Endothelial cell of umbilical vein (primary cell): ENCODE results near the gene PLEKHG2. TPM values are rescaled to one million over a fixed set of nuclear protein-coding genes. Genes with fewer than 3 reads are reported as not detected.

Experiments used
- BruUV-seq: library from RNA; stranded (reverse); fragments of 400-500 nt; replicated peaks from 2 replicates; lab custom pipeline; 2021; lab: Mats Ljungman, UMichigan
- CTCF ChIA-PET: fragments of 300-600, 350-600 bp; sonication (Branson Sonifier 250); formaldehyde crosslinking; loops from one replicate; lab custom pipeline; 2021; ENCODE audit warnings: antibody characterized with exemption, inconsistent platforms; lab: Charles Lee
- POLR2A ChIA-PET: fragments of 300-600, 350-600 bp; sonication (Branson Sonifier 250); formaldehyde crosslinking; loops from one replicate; lab custom pipeline; 2021; ENCODE audit warnings: antibody characterized with exemption, inconsistent platforms; lab: Charles Lee
- DNase-seq: peaks from one replicate; pipeline ENCODE4 v3.0.0-alpha.2; 2011; ENCODE audit warnings: low read depth, low spot score
- FAIRE-seq: peaks from 2 replicates; lab custom pipeline; 2011; peaks lifted over from hg19 to GRCh38; lab: Jason Lieb, UNC
- H2AFZ ChIP-seq: 2 replicates; pipeline ENCODE4 v1.6.0; 2012; ENCODE audit warnings: low read depth, low read length, control low read depth, inconsistent platforms
- H3K27ac ChIP-seq: 2 replicates; pipeline ENCODE4 v1.5.1; 2011; ENCODE audit warnings: low read depth, mild to moderate bottlenecking, control low read depth, low read length, moderate library complexity; ENCODE audit not compliant: insufficient read depth
- H3K27me3 ChIP-seq, 2 experiments: 2 replicates each; pipeline versions ENCODE4 v1.6.0 to v1.6.1; 2011; ENCODE audit warnings: low read length in 2 of 2, mixed read lengths in 1 of 2; ENCODE audit not compliant: control insufficient read depth in 2 of 2, insufficient read depth in 2 of 2
- H3K36me3 ChIP-seq, 2 experiments: 2 replicates in 1 of 2; 3 replicates in 1 of 2; pipeline ENCODE4 v1.5.1; 2011; ENCODE audit warnings: low read length in 2 of 2, mild to moderate bottlenecking in 1 of 2, moderate library complexity in 1 of 2; ENCODE audit not compliant: control insufficient read depth in 2 of 2, insufficient read depth in 2 of 2; ENCODE audit errors: extremely low read depth in 1 of 2
- H3K4me1 ChIP-seq: 3 replicates; pipeline ENCODE4 v1.5.1; 2011; ENCODE audit warnings: mild to moderate bottlenecking, low read length; ENCODE audit not compliant: control insufficient read depth, insufficient read depth; ENCODE audit errors: extremely low read depth
- H3K4me2 ChIP-seq: 2 replicates; pipeline ENCODE4 v1.6.1; 2011; ENCODE audit warnings: low read length, control low read depth, mixed read lengths; ENCODE audit not compliant: insufficient read depth
- H3K4me3 ChIP-seq, 3 experiments: fragments of 200-600 bp in 1 of 3; sonication (generic), shearing (Covaris generic) in 1 of 3; replicated peaks in 1 of 3; 2 replicates each; pipeline ENCODE4 v1.5.1; 2011 to 2016; ENCODE audit warnings: control low read depth in 3 of 3, low read length in 3 of 3, mild to moderate bottlenecking in 2 of 3, inconsistent platforms in 1 of 3, low read depth in 1 of 3, moderate library complexity in 1 of 3; ENCODE audit not compliant: insufficient read depth in 1 of 3
- H3K79me2 ChIP-seq: 2 replicates; pipeline ENCODE4 v1.6.0; 2012; ENCODE audit warnings: low read length, inconsistent platforms; ENCODE audit not compliant: control insufficient read depth, insufficient read depth
- H3K9ac ChIP-seq: replicated peaks from 2 replicates; pipeline ENCODE3; 2011; ENCODE audit warnings: low read length, control low read depth; ENCODE audit not compliant: insufficient read depth; ENCODE audit errors: extremely low read depth
- H3K9me1 ChIP-seq: replicated peaks from 3 replicates; pipeline ENCODE4 v1.6.0; 2011; ENCODE audit warnings: mild to moderate bottlenecking, low read length; ENCODE audit not compliant: control insufficient read depth, insufficient read depth; ENCODE audit errors: extremely low read depth
- H3K9me3 ChIP-seq: replicated peaks from 2 replicates; pipeline ENCODE4 v1.5.1; 2012; ENCODE audit warnings: low read length, inconsistent platforms; ENCODE audit not compliant: control insufficient read depth, insufficient read depth
- H4K20me1 ChIP-seq: replicated peaks from 2 replicates; pipeline ENCODE3; 2011; ENCODE audit warnings: mild to moderate bottlenecking, low read length; ENCODE audit not compliant: control insufficient read depth, insufficient read depth; ENCODE audit errors: extremely low read depth
- CTCF ChIP-seq, 2 donors: IDR thresholded peaks; 1 replicate in 1 of 2; 2 replicates in 1 of 2; pipeline ENCODE4 v1.5.1; 2011; ENCODE audit warnings: low read length in 2 of 2, mild to moderate bottlenecking in 2 of 2, moderate library complexity in 2 of 2, control low read depth in 1 of 2, inconsistent platforms in 1 of 2, low read depth in 1 of 2; ENCODE audit not compliant: insufficient read depth in 1 of 2; ENCODE audit errors: extremely low read depth in 1 of 2
- EZH2 ChIP-seq: IDR thresholded peaks from 2 replicates; pipeline ENCODE4 v1.6.1; 2012; ENCODE audit warnings: borderline replicate concordance, low read depth, mild to moderate bottlenecking, moderate library complexity, low read length, inconsistent platforms; ENCODE audit not compliant: severe bottlenecking
- FOS ChIP-seq: IDR thresholded peaks from 2 replicates; pipeline ENCODE4 v1.6.1; 2011; ENCODE audit warnings: mild to moderate bottlenecking, low read length, moderate library complexity, borderline replicate concordance; ENCODE audit not compliant: insufficient read depth
- GATA2 ChIP-seq: IDR thresholded peaks from 2 replicates; pipeline ENCODE4 v1.7.0; 2011; ENCODE audit warnings: low read depth, mild to moderate bottlenecking, moderate library complexity, mixed read lengths, low read length; ENCODE audit not compliant: insufficient read length, insufficient read depth
- JUN ChIP-seq: IDR thresholded peaks from 2 replicates; pipeline ENCODE4 v1.6.1; 2011; ENCODE audit warnings: borderline replicate concordance, low read depth; ENCODE audit not compliant: insufficient read length, insufficient read depth
- MAX ChIP-seq: IDR thresholded peaks from 2 replicates; pipeline ENCODE4 v1.6.1; 2011; ENCODE audit not compliant: insufficient read depth, insufficient read length
- MYC ChIP-seq: IDR thresholded peaks from one replicate; pipeline ENCODE4 v1.6.1; 2011; ENCODE audit warnings: mild to moderate bottlenecking, low read depth, low read length
- POLR2A ChIP-seq: IDR thresholded peaks from 2 replicates; pipeline ENCODE4 v1.6.1; 2012; ENCODE audit warnings: low read depth, mild to moderate bottlenecking, control low read depth, low read length
- POLR2AphosphoS5 ChIP-seq: IDR thresholded peaks from 2 replicates; pipeline ENCODE4 v1.6.1; 2012; ENCODE audit warnings: low read depth, mild to moderate bottlenecking, control low read depth, low read length, moderate library complexity; ENCODE audit not compliant: insufficient read depth
- dilution Hi-C: fragments of 300-500 bp; cut with MboI; formaldehyde crosslinking; loops from one replicate; pipeline ENCODE4 v1.15.0; 2019; ENCODE audit warnings: low sequenced_read_pairs; ENCODE audit not compliant: extremely low pct_ligation_motif_present
- intact Hi-C: fragments of 100-400 bp; cut with micrococcal nuclease; formaldehyde crosslinking; loops from one replicate; pipeline ENCODE4 v1.10.0; 2022
- polyA plus RNA-seq, 4 experiments: library from polyadenylated mRNA; depleted of rRNA in 3 of 4; stranded (reverse) in 3 of 4; unstranded in 1 of 4; fragments of >200 nt; gene quantifications; 2 replicates each; pipeline versions ENCODE4 v1.2.1 to v1.2.3, GENCODE V29; 2011 to 2012; ENCODE audit warnings: missing spikeins in 1 of 4
- total RNA-seq: library from RNA; stranded (reverse); gene quantifications from 2 replicates; pipeline ENCODE4 v1.2.3, GENCODE V29; 2021

PLEKHG2 gene
- total and polyA plus RNA-seq, 2 donors (not counting 3 experiments of a cell fraction or from before 2014, with no cell fraction given): 44.7 to 74.1 TPM

GRCh38 chr19:39426170-39426569 is 13.7 kb downstream of the PLEKHG2 start:
- DNase-seq (no peak), FAIRE-seq (no peak)
- Histone ChIP-seq H3K4me1 (peaks cover 14% of the 10 kb centered on the region), H3K4me3 (no peak overlapping the region), H3K9me3 (no peaks in the 10 kb centered on the region), H3K4me2 (no peak overlapping the region), H4K20me1 (no peaks in the 10 kb centered on the region), H3K9me1 (no peaks in the 10 kb centered on the region), H3K27ac (no peak overlapping the region), H3K27me3 (no peaks in the 10 kb centered on the region), H3K79me2 (no peaks in the 10 kb centered on the region), H2AFZ (no peak overlapping the region), H3K9ac (no peak overlapping the region), H3K36me3 (peaks cover 11 to 27% of the 10 kb centered on the region in 2 experiments)
- ChIA-PET POLR2A (no interaction called here), CTCF (interaction anchor here (0.8 to 5.2 kb wide), 3 partner anchors 10 to 28 kb away, joined by 3 to 29 read pairs (median 4); no protein-coding TSS in a partner anchor)
- intact Hi-C loops: no loop called here
- dilution Hi-C loops: no loop called here
- BruUV-seq: no TSS peak
- no peak for TF ChIP-seq FOS
- TF ChIP-seq GATA2: no peak
- TF ChIP-seq MAX: no peak
- TF ChIP-seq JUN: no peak
- no peak for TF ChIP-seq POLR2AphosphoS5
- no peak for TF ChIP-seq MYC
- TF ChIP-seq CTCF (IDR thresholded peaks at IDR 0.05; ENCODE audit: extremely low read depth in 1 of 2, insufficient read depth in 1 of 2, low read depth in 1 of 2, low read length in 2 of 2): no peak
- TF ChIP-seq POLR2A: no peak
- no peak for TF ChIP-seq EZH2
